HG03558 (cell line): Measurements from ENCODE around the gene PRKG1.

Source experiments
- ATAC-seq: cut with Tn5 transposase; IDR thresholded peaks from one replicate; pipeline ENCODE4 v1.9.1; 2021; ENCODE audit warnings: moderate number of reproducible peaks; ENCODE audit not compliant: unreplicated experiment; ENCODE audit errors: extremely low read depth

Gene PRKG1

DNA sequence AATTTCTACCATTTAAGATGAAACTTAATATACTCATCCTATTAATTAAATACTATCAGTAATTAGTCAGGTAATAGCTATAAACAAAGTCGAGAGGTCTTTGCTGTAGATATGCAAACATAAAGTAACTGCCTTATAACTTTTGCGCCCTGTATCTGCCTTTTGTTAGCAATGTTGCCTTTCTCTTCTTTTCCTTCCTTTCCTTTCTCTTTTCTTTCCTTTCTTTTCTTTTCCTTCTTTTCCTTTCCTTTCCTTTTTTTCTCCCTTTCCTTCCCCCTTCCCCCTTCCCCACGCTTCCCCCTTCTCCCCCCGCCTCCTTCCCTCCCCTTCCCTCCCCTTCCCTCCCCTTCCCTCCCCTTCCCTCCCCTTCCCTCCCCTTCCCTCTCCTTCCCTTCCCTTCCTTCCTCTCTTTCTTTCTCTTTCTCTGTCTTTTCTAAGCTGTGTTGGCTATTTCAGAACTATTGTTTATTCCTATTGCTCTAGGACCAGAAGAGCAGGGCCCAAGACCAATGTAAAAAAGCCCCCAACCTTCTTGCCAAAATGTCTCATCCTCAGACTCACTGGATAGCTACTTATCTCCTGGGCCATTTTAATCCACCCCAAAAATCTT, 1174.5 kb downstream of the PRKG1 start:
- no peak for ATAC-seq

DNA sequence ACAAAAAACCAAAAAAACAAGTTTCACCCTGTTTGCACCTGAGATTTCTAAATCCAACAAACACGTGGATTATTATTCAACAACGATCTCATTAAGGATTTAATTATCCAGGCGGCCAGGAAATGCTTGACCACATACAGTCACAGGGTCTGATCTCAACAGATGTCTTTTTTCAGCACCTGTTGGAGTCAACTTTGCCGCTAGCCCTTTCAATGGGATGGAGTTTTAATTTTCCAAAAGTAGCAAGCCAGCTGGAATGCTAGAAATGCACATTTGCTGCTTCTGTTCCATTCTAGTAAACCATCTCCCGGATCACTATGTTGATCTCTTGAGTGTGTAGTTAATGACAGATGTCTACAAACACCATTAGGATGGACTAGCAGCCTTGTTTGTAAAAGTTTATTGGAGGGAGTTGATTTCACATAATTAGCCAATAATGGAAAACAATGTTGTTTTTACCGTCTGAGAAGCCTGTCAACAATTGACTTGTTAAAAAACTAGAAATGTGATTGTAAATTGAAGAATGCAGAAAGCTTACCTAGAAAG, 1175.6 kb downstream of the PRKG1 start:
- no peak for ATAC-seq

DNA sequence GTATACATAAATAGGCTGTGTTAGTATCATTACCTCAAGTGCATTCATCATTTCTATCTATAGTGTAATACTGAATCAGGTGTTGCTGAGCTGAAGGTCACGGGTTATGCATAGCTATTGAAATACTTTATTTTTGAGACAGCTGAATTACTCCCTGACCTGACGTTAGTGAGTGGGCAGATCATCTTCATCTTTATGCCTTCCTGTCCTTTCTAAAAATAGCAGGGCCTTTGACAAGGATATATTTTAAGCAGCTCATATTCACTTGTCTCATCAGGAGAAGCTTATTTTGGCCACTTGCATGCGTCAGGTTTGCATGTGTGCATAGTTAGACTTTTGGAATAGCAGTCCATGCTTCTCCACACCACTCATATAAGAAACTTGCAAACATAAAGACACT, 1176.2 kb downstream of the PRKG1 start:
- ATAC-seq = no peak

DNA sequence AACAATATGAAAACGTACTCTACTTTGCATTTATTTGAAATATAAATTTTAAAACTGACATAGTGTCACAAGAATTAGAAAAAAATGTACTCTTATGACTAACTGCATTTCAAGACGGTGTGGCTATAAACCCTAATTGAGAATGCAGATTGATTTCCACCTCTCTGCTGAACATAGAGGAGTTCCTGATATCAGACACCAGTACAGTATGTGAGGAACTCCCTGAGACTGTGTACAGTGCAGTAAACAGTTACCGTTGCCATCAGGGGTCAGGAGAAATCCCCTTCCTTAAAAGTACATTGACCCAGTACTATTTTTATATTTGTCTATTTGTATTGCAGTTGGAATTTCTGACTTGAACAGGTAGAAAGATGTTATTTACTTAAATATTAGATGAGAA, 1178.0 kb downstream of the PRKG1 start:
- no peak for ATAC-seq

DNA sequence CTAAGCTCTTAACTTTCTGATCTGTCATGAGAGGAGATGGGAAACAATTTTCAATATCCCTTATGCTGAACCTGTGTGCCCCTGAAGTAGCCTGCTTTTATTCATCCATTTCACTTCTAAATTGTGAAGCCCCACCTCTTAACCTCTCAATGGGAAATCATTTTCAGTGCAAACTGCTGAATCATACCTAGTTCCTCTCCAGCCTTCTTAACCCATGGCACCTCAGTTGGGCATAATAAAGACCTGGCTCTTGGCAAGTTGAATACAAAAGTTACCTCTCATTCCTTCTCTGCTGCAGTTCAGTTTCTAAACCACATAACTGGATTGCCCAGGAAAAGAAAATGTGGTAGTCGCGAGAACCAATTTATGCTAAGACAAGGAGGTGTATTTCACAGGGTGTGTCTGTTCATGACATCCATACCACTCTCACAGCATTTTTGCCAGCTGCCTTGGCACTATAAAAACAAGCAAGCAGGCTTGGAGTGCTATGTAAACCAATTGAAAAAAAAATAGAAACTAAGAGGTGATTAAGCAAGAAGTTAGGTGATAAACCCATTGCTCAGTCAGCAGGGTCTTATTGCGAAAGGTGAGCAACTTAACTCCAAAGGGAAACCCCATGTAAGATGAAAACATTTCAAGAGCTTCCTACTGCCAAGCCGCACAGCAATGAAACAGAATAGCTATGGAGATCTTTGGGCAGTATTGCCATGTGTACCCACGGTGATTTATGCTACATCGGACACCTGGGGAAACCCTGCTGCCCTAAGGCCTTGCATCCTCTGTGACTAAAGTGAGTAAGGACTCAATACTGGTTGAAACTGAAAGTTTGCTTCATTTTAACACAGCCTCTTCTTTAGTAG, 1182.8 kb downstream of the PRKG1 start:
- peak; percentile 100 for ATAC-seq

DNA sequence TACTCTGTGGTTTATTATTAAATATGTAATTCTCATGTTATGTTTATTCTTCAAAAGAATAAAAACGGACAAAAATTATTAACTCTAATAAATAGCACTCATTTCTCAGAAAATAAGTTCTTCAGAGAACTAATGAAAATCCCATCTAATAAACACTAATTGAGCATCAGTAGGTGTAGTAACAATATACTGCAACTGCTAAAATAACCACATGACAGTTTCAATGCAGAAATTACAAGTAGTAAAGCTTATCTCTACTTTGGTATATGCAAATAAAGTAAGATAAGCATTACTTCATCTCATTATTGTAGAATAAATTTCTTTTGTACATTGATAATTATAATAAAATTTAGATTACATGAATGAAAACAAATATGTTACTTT, 1183.4 kb downstream of the PRKG1 start:
- ATAC-seq = peak; percentile 74

DNA sequence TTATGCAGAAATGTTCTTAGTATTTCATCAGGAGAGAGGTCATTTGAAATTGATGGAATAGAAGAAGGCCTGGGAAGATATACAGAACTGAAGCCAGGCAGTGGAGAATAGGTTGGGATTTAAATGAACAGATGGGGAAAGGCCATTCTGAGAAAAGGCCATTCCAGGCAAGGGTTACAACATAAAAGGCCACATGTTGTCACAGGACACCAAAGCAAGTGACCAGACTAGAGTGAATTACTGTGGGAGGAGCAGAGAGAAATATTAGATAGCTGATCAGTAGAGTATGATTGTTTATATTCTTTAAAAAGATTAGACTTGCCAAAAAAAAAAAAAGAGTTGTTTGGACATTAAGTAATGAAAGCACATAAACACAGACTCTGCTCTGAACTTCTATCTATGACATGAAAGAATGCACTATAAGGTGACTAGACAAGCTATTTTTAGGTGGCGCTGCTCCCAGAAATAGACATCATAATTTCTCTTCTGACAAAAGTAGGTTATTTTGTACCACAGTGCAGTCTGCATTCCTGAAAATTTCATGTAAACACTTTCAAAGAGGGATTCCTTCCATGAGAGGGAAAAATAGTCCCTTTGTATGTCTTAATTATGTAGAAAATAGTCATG, 1184.6 kb downstream of the PRKG1 start:
- no peak for ATAC-seq

DNA sequence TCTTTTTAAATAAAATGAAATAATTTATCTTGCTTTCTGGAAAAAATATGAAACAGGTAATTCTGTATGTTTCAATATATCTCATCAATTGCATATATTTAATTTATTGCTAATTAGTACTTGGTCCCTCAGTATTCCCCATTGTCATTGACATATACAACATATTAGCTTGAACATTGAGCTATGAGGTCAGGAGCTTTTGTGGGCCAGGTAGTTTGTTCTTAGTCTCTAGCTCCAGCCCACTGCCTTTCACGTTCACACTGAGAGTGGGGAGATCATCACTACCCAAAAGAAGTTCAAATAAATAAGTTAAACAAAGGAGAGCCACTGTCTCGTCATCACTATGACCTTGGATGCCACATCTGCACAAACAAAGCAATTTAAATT, 1185.1 kb downstream of the PRKG1 start:
- ATAC-seq = no peak

DNA sequence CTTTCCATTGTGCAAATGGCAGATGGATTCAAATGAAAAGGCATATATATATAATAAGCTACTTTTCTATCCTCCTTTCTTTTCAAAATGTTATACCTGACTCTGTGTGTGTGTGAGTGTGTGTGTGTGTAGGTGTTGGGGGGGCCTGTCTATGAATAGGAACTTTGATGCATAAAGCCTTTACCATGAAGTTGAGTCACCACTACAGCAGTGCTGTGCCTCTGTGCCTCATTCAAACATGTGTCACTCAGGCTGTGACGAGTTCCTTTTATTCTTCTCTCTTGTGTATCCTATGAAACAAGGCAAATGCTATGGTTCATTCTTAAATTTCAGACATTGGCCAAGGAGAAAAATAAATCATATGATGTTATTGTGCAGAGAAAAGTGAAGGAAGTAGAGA, 1187.1 kb downstream of the PRKG1 start:
- ATAC-seq = no peak

DNA sequence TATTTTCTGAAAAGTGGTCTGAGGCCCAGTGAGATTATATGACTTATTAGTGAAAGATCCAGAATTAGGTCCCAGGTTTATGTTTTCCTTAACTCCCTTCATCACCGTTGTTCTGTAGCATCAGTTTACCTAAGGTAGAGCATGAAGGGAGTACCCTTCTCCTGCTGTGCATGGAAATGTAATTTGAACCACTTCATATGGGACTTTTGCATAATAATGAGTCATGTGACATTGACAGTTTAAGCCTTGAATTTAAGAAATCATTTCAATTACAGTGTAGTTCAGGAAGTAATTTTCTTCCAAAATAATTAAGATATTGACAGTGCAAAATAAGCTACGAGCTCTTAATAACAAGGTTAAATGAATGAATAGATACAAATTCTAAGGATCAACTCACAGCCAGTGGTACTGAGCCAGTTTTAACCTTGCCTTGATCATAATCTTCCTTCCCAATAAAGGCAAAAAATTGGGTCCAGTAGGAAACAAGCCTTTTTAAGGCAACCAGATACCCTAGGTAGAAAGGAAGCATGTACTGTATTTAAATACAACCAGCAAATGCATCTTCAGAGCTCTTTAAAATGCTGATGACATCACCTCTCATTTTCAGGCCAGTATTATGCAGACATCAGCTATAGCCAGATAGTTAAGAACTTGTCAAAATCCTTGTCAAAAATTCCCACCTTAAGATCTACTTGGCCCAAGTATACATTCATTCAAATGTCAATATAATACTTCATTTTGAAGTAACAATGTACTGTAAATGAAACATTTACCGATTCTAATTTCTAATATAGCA, 1191.0 kb downstream of the PRKG1 start:
- ATAC-seq = no peak

DNA sequence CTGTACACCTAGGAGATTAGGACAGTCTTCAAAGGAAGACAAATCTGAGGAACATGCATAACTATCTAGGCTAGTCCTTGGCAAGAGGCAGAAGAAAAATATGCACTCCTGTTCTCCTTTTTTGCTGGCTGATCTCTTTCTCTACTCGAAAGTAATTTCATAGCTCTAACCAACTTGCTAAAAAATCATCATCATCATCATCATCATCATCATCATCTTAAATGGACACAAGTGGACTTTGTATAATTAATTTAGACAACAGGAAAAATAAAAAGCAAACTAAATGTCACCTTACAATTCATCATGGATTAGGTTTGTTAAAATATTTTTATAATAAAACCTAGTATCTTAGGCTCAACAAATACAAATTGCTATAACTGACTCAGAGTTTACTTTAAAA, 1192.6 kb downstream of the PRKG1 start:
- no peak for ATAC-seq

DNA sequence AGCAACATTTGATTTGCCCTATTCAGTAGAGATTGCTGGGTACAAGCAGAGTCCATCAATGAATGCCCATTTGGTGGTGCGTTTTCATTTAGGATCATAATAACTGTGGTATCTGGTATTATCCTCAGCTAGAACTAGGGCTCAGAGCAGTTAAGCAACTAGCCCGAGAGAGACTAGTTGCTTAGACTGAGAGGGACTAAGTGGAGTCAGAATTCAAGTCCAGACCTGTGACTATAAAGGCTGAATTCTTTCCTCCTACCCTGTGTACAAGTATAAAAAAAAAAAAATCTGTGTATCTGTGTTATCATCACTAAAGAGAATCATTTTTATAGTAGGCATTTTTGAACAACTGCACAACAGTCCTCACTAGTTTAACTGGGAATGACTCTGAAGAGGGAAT, 1194.5 kb downstream of the PRKG1 start:
- no peak for ATAC-seq

DNA sequence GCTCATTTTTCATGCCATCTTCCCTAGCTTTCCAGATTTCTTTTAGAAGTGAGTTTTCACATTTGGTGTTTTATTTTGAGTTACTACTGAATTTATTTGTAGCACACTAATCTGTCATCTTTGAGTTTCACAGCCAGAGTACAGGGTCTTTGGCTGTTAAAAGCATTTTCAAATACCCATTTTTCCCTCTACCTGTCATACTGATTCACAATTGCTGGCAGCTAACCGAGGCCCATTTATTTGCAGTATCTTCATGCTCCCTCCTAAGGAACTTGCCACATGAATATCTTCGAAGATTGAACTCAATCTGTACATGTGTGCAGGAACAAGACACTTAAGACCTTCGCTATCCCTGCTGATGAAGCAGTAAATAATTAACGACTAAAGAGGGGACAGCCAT, 1194.9 kb downstream of the PRKG1 start:
- no peak for ATAC-seq

DNA sequence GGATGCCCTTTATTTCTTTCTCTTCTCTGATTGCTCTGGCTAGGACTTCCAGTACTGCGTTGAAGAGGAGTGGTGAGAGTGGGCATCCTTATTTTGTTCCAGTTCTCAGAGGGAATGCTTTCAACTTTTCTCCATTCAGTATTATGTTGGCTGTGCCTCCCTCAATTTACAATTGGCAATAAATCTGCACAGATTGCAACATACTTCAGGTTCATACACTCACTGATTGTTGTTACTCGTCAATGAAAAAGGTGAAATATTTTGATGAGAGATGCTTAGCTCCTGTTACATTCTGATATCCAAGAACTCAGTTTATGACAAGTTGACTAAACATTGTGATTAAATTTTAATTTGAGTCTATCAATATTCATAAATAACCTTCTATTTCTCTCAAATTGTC, 1201.9 kb downstream of the PRKG1 start:
- ATAC-seq = no peak

DNA sequence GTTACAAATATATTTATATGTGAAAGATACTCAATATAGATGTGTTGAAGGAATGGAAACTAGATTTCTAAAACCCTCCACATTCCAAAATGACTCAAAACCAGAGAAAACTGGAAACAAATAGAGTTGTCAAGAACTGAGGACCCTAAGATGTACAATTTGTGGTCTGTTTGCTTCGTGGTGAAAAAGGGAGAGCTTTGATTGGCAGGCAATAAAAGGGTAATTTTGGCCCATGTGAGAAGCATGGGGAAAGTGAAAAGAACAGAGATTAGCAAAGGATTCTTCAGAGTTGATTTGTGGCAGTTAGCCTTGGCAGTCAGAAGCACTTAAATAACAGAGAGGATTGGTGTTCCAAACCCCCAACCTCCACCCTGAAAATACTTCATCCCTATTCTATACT, 1202.7 kb downstream of the PRKG1 start:
- no peak for ATAC-seq

DNA sequence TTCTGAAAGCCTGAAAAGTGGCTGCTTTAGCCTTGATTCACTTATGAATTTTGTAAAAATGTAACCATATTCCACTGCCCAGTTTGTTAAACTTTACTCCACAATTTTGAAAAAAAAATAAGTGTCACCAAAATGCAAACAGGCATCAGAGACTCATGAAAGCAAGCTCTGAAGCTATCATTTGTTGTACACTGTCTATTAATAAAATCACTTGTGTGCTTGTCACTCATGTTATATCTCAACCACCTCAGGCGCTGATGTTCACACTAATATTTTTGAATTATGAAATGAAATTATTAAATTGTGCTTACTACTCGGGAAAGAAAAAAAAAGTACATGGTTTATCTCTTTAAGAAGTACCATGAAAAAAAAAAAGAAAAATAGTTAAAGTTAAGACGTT, 1205.3 kb downstream of the PRKG1 start:
- ATAC-seq = no peak

DNA sequence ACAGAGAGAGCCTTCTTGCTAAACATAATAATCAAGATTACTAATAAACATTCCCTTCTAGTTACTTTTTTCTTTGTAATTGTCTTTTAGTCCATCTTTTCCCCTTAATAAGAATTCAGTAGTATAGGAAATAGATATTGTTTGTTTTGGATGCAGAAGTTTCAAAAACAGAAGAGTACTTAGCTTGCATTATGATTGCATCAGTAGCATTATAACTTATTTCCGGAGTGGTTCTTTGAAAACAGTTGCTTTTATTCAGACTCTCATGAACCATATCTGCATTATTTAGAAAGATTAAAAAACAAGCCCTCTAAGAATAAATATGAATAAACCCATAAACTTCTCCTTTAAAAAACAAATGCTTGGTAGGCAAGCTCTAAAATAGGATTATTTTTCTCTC, 1205.8 kb downstream of the PRKG1 start:
- ATAC-seq = no peak

DNA sequence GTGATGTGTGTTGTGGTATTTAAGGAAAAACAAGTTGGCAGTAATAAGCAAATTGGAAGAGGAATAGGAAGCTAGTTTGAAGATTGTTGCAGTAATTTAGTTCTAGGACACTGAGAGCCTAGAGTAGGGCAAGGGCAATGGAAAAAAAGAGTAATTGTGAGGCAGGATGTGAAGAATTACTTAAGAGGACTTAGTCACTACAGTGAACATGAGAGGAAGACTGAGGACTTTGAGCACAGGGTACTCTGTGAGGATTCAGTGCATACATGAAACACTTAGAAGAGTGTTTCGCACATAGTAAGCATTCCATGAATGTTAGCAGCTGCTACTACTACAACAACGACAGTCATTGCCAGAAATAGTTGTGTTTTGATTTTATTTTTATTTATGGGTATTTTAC, 1208.9 kb downstream of the PRKG1 start:
- no peak for ATAC-seq

DNA sequence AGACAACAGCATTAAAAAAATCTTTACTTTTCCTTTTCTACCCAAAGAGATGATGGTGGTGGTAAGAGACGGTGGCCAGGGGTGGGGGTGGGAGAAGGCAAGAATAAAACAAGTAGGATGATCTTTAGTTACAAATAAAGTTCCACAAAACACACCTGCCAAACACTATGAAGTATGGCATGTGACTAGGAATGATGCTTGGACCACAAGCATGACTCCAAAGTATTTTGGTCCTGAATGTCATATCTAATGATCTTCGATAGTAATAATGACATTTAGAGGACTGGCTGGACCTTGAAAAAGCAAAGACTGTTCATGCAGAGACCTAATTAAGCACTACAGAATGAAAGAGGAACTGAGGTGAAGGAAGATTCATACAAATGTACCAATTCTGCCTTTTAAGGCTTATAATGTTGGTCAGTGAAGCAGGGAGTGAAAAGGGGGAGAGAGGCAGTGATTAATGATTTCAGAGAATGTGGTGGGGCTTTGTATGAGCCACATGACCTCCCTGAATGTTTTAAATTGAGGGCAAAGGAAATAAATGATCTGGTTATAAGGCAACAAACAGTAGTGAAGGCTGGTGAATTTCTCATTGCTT, 1210.2 kb downstream of the PRKG1 start:
- no peak for ATAC-seq

DNA sequence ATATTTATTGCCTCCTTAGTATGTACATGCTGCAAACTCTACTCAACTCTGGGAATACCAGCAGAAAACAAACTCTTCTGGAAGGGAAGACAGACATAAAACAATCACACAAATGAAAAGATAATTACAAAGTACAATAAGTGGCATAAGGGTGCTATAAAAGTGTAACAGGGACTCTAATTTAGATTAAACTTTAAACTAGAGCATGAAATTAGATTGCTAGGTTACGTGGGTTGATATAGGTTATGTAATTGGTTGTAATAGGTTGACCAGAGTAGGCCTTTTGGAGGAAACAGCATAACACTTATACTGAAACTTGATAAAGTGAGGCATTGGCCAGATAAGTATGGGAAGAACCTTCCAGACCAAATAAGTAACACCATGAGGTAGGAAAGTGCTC, 1213.6 kb downstream of the PRKG1 start:
- ATAC-seq = no peak
